H1 (cell line): Measurements from ENCODE around the gene ZNRF3. TPM values are rescaled to one million over a fixed set of nuclear protein-coding genes. Genes with fewer than 3 reads are reported as not detected.
A peak's percentile ranks its signal among the peaks of the same experiment; 100 is the strongest.

ENCODE experiments used
- CTCF ChIA-PET: fragments of 300-600 bp; sonication (Branson Sonifier 250); formaldehyde crosslinking; loops from one replicate; lab custom pipeline; 2021; ENCODE audit not compliant: partially characterized antibody; lab: Charles Lee
- POLR2A ChIA-PET: fragments of 300-600 bp; sonication (Branson Sonifier 250); formaldehyde crosslinking; loops from one replicate; lab custom pipeline; 2021; ENCODE audit warnings: inconsistent platforms; ENCODE audit not compliant: partially characterized antibody; lab: Charles Lee
- DNase-seq, 2 experiments: peaks; one replicate each; pipeline versions ENCODE4 v3.0.0 to v3.0.0-alpha.2; 2010 to 2022; ENCODE audit warnings: low spot score in 2 of 2, low read depth in 1 of 2, mixed read lengths in 1 of 2
- FAIRE-seq: peaks from 2 replicates; lab custom pipeline; 2011; peaks lifted over from hg19 to GRCh38; lab: Jason Lieb, UNC
- H2AFZ ChIP-seq: 2 replicates; pipeline ENCODE4 v1.8.1; 2012; ENCODE audit warnings: low read length, inconsistent platforms
- H2AK5ac ChIP-seq: 2 replicates; pipeline ENCODE4 v1.6.1; 2013; ENCODE audit warnings: low read depth, low read length
- H2BK120ac ChIP-seq: replicated peaks from 2 replicates; pipeline ENCODE3; 2013; ENCODE audit warnings: low read depth, low read length, inconsistent platforms
- H2BK12ac ChIP-seq: 2 replicates; pipeline ENCODE4 v1.6.1; 2013; ENCODE audit warnings: low read depth, low read length
- H2BK15ac ChIP-seq: 2 replicates; pipeline ENCODE4 v1.6.1; 2013; ENCODE audit warnings: low read length
- H2BK20ac ChIP-seq: 2 replicates; pipeline ENCODE4 v1.6.1; 2013; ENCODE audit warnings: low read length
- H2BK5ac ChIP-seq: 2 replicates; pipeline ENCODE4 v1.6.1; 2013; ENCODE audit warnings: low read depth, low read length
- H3K14ac ChIP-seq: 2 replicates; pipeline ENCODE4 v1.6.1; 2013; ENCODE audit warnings: inconsistent platforms; ENCODE audit not compliant: insufficient read length
- H3K18ac ChIP-seq: 2 replicates; pipeline ENCODE4 v1.6.1; 2013; ENCODE audit warnings: low read length; ENCODE audit errors: extremely low read depth
- H3K23ac ChIP-seq: 2 replicates; pipeline ENCODE4 v1.6.1; 2013; ENCODE audit warnings: inconsistent platforms; ENCODE audit not compliant: insufficient read length
- H3K23me2 ChIP-seq: 2 replicates; pipeline ENCODE4 v1.6.1; 2013; ENCODE audit warnings: low read depth, low read length
- H3K27ac ChIP-seq: 2 replicates; pipeline ENCODE4 v1.6.1; 2011; ENCODE audit warnings: low read depth, low read length, inconsistent platforms
- H3K27me3 ChIP-seq, 4 experiments: replicated peaks in 1 of 4; 1 replicate in 1 of 4; 2 replicates in 3 of 4; pipeline versions ENCODE4 v1.6.1 to v1.8.1; 2011 to 2013; ENCODE audit warnings: low read length in 3 of 4, mild to moderate bottlenecking in 3 of 4, inconsistent platforms in 2 of 4, mixed read lengths in 2 of 4, moderate library complexity in 1 of 4; ENCODE audit not compliant: control insufficient read depth in 3 of 4, insufficient read depth in 3 of 4; ENCODE audit errors: extremely low read depth in 1 of 4
- H3K36me3 ChIP-seq, 4 experiments: 2 replicates each; pipeline versions ENCODE4 v1.6.1 to v1.8.1; 2011 to 2013; ENCODE audit warnings: mild to moderate bottlenecking in 4 of 4, low read length in 3 of 4, moderate library complexity in 2 of 4, control low read depth in 1 of 4, inconsistent platforms in 1 of 4; ENCODE audit not compliant: insufficient read depth in 4 of 4, control insufficient read depth in 2 of 4
- H3K4ac ChIP-seq: replicated peaks from 2 replicates; pipeline ENCODE3; 2013; ENCODE audit warnings: low read length, low read depth, mixed read lengths, inconsistent platforms; ENCODE audit not compliant: insufficient read length
- H3K4me1 ChIP-seq, 4 experiments: replicated peaks in 1 of 4; 1 replicate in 1 of 4; 2 replicates in 3 of 4; pipeline versions ENCODE4 v1.6.1 to v1.8.1; 2011 to 2013; ENCODE audit warnings: low read length in 3 of 4, inconsistent platforms in 2 of 4, mixed read lengths in 1 of 4; ENCODE audit not compliant: insufficient read depth in 4 of 4, control insufficient read depth in 3 of 4
- H3K4me2 ChIP-seq, 2 experiments: 2 replicates each; pipeline versions ENCODE4 v1.6.1 to v1.8.1; 2011 to 2013; ENCODE audit warnings: low read depth in 2 of 2, low read length in 2 of 2, control low read depth in 1 of 2, inconsistent platforms in 1 of 2, mild to moderate bottlenecking in 1 of 2; ENCODE audit not compliant: insufficient read depth in 1 of 2
- H3K4me3 ChIP-seq, 4 experiments: fragments of 200-600, 300-600 bp in 1 of 4; sonication (generic), shearing (Covaris generic), sonication (Bioruptor Twin) in 1 of 4; 2 replicates each; pipeline versions ENCODE4 v1.5.1 to v1.8.1; 2011 to 2016; ENCODE audit warnings: low read length in 4 of 4, low read depth in 3 of 4, control low read depth in 2 of 4, inconsistent platforms in 2 of 4, mild to moderate bottlenecking in 2 of 4, mixed read lengths in 1 of 4, moderate library complexity in 1 of 4; ENCODE audit not compliant: insufficient read depth in 2 of 4; ENCODE audit errors: extremely low read depth in 1 of 4
- H3K56ac ChIP-seq: replicated peaks from 2 replicates; pipeline ENCODE3; 2013; ENCODE audit warnings: low read depth, mild to moderate bottlenecking, mixed read lengths, low read length, inconsistent platforms; ENCODE audit not compliant: insufficient read length
- H3K79me1 ChIP-seq: 2 replicates; pipeline ENCODE4 v1.6.1; 2013; ENCODE audit warnings: low read depth, low read length, control low read depth
- H3K79me2 ChIP-seq, 2 experiments: 2 replicates each; pipeline versions ENCODE4 v1.6.1 to v1.8.1; 2012 to 2013; ENCODE audit warnings: low read length in 2 of 2, mild to moderate bottlenecking in 2 of 2, inconsistent platforms in 1 of 2; ENCODE audit not compliant: insufficient read depth in 2 of 2, control insufficient read depth in 1 of 2
- H3K9ac ChIP-seq, 4 experiments: replicated peaks in 1 of 4; 1 replicate in 1 of 4; 2 replicates in 3 of 4; pipeline versions ENCODE4 v1.6.1 to v1.8.1; 2011 to 2013; ENCODE audit warnings: low read depth in 3 of 4, low read length in 3 of 4, control low read depth in 2 of 4, mild to moderate bottlenecking in 2 of 4, moderate library complexity in 2 of 4, inconsistent platforms in 1 of 4; ENCODE audit errors: extremely low read depth in 1 of 4
- H3K9me3 ChIP-seq, 2 experiments: 2 replicates each; pipeline versions ENCODE4 v1.6.1 to v1.8.1; 2012 to 2013; ENCODE audit warnings: mild to moderate bottlenecking in 2 of 2, moderate library complexity in 2 of 2, control low read depth in 1 of 2, inconsistent platforms in 1 of 2, low read depth in 1 of 2, low read length in 1 of 2, mixed read lengths in 1 of 2; ENCODE audit not compliant: insufficient read depth in 2 of 2
- H4K20me1 ChIP-seq, 2 experiments: replicated peaks in 1 of 2; 2 replicates each; pipeline versions ENCODE3 to v1.8.1; 2011 to 2013; ENCODE audit warnings: inconsistent platforms in 2 of 2, low read length in 2 of 2, mild to moderate bottlenecking in 1 of 2; ENCODE audit not compliant: insufficient read depth in 2 of 2, control insufficient read depth in 1 of 2
- H4K5ac ChIP-seq: 2 replicates; pipeline ENCODE4 v1.6.1; 2013; ENCODE audit warnings: low read length, low read depth, mixed read lengths, inconsistent platforms; ENCODE audit not compliant: insufficient read length
- H4K8ac ChIP-seq: 2 replicates; pipeline ENCODE4 v1.8.0; 2013; ENCODE audit warnings: mild to moderate bottlenecking, moderate library complexity, low read length, inconsistent platforms; ENCODE audit not compliant: insufficient read depth; ENCODE audit errors: extremely low read depth
- H4K91ac ChIP-seq: replicated peaks from 2 replicates; pipeline ENCODE3; 2013; ENCODE audit warnings: low read length, mixed read lengths, inconsistent platforms; ENCODE audit not compliant: insufficient read length
- BACH1 ChIP-seq: IDR thresholded peaks from 2 replicates; pipeline ENCODE4 v1.6.1; 2012; ENCODE audit warnings: low read length, improper control_type of control experiment
- BCL11A ChIP-seq, 2 experiments: IDR thresholded peaks; one replicate each; pipeline ENCODE4 v1.6.1; 2011; ENCODE audit warnings: low read depth in 2 of 2, low read length in 2 of 2, mild to moderate bottlenecking in 2 of 2
- HDAC6 ChIP-seq: IDR thresholded peaks from one replicate; pipeline ENCODE4 v1.7.1; 2012; ENCODE audit warnings: low read depth, mild to moderate bottlenecking, inconsistent platforms, low read length, moderate library complexity
- KDM1A ChIP-seq: fragments of 200-600, 300-600 bp; sonication (generic); IDR thresholded peaks from 2 replicates; pipeline ENCODE4 v1.7.1; 2016; ENCODE audit warnings: mild to moderate bottlenecking, low read length, borderline replicate concordance
- KDM4A ChIP-seq: IDR thresholded peaks from one replicate; pipeline ENCODE4 v1.7.1; 2012; ENCODE audit warnings: low read depth, mild to moderate bottlenecking, moderate library complexity, low read length, inconsistent platforms; ENCODE audit not compliant: severe bottlenecking
- KDM5A ChIP-seq: fragments of 200-600 bp; IDR thresholded peaks from 2 replicates; pipeline ENCODE4 v1.7.1; 2012; ENCODE audit warnings: mild to moderate bottlenecking, low read length, inconsistent platforms, mixed read lengths
- NRF1 ChIP-seq: IDR thresholded peaks from 2 replicates; pipeline ENCODE4 v1.6.1; 2011; ENCODE audit warnings: mild to moderate bottlenecking, low read depth, low read length, improper control_type of control experiment
- POLR2AphosphoS5 ChIP-seq: IDR thresholded peaks from 2 replicates; pipeline ENCODE4 v1.6.1; 2011; ENCODE audit warnings: low read depth, low read length
- POU5F1 ChIP-seq: IDR thresholded peaks from 2 replicates; pipeline ENCODE4 v1.6.1; 2011; ENCODE audit warnings: low read depth, mild to moderate bottlenecking, low read length, moderate library complexity
- SIN3A ChIP-seq, 2 experiments: IDR thresholded peaks in 1 of 2; conservative IDR thresholded peaks in 1 of 2; 2 replicates each; pipeline ENCODE4 v1.6.1; 2011 to 2012; ENCODE audit warnings: low read length in 2 of 2, improper control_type of control experiment in 1 of 2, low read depth in 1 of 2, mild to moderate bottlenecking in 1 of 2
- SP2 ChIP-seq: IDR thresholded peaks from 2 replicates; pipeline ENCODE4 v1.6.1; 2012; ENCODE audit warnings: mild to moderate bottlenecking, low read length, inconsistent platforms
- TCF12 ChIP-seq: IDR thresholded peaks from 2 replicates; pipeline ENCODE4 v1.6.1; 2011; ENCODE audit warnings: low read depth, mild to moderate bottlenecking, low read length
- ZNF274 ChIP-seq: IDR thresholded peaks from 2 replicates; pipeline ENCODE4 v1.7.0; 2012; ENCODE audit warnings: low read length, borderline replicate concordance; ENCODE audit errors: extremely low read depth
- WGBS, 2 experiments: shearing (Covaris generic) in 1 of 2; methylation state at CpG; one replicate each; pipeline versions ENCODE4 v1.1.6 to v1.1.7; 2013 to 2015; ENCODE audit warnings: low lambda C conversion rate in 2 of 2, mixed read lengths in 2 of 2, inconsistent platforms in 1 of 2, low coverage in 1 of 2, missing lambda C conversion rate in 1 of 2; ENCODE audit not compliant: insufficient replicate concordance in 2 of 2, insufficient coverage in 1 of 2, insufficient read length in 1 of 2; ENCODE audit errors: extremely low coverage in 1 of 2, missing lambda C conversion rate in 1 of 2; 5-methylcytosine and 5-hydroxymethylcytosine counted together
- polyA plus RNA-seq, 7 experiments: library from polyadenylated mRNA; depleted of rRNA in 3 of 7; stranded (reverse) in 5 of 7; unstranded in 2 of 7; fragments of >200 nt in 5 of 7; fragments of 200-250 nt in 2 of 7; gene quantifications; 1 replicate in 5 of 7; 2 replicates in 1 of 7; 4 replicates in 1 of 7; pipeline versions ENCODE4 v1.2.1 to v1.2.3, GENCODE V29; 2011 to 2013; ENCODE audit warnings: missing spikeins in 2 of 7, mixed read lengths in 2 of 7
- total RNA-seq: library from RNA; stranded (reverse); fragmentation: NEBNext Ultra II Directional; extraction: Animal tissue kit (Norgen Biotek cat#: 25700); gene quantifications from 2 replicates; pipeline ENCODE4 v1.2.1, GENCODE V29; 2021
- TF ChIP-seq, protein P1 (sequence below): IDR thresholded peaks from 2 replicates; pipeline ENCODE4 v1.6.1; 2011; ENCODE audit warnings: low read depth, mild to moderate bottlenecking, low read length; ENCODE audit not compliant: insufficient read depth

Gene ZNRF3
- total and polyA plus RNA-seq, 2 of the 8 experiments (the other 6 are each of a cell fraction or from before 2014, with no cell fraction given) = 14.1 to 21.7 TPM

DNA sequence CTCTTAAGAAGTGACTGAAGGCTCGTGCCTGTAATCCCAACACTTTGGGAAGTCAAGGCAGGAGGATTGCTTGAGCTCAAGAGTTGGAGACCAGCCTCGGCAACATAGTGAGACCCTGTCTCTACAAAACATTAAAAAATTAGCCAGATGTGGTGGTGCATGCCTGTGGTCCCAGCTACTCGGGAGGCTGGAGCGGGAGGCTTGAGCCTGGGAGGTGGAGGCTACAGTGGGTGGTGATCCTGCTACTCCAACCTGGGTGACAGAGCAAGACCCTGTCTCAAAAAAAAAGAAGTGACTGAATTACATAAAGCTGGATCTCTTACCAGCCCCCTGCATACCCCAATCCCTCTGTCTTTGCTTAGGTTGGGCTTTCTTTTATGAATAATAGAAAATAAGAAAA is 120.2 kb downstream of the ZNRF3 start:
- H3K23ac ChIP-seq = no peak overlapping the region
- no peak overlapping the region for H2BK120ac ChIP-seq
- H3K18ac ChIP-seq = no peak overlapping the region
- no peaks in the 10 kb centered on the region for H3K27me3 ChIP-seq
- H3K4ac ChIP-seq = no peak overlapping the region
- 0 out of 2 replicates have a peak overlapping the region, but pooled peaks have one; percentile 68 for H2BK12ac ChIP-seq
- H3K56ac ChIP-seq = no peak overlapping the region
- H3K14ac ChIP-seq = no peak overlapping the region
- H3K27ac ChIP-seq = no peak overlapping the region
- H4K8ac ChIP-seq = no peak overlapping the region; the same call in 1 of the 2 replicates
- TF ChIP-seq POU5F1 (no peak), ZNF274 (no peak), NRF1 (no peak), BCL11A (IDR thresholded peaks at IDR 0.05; ENCODE audit: low read depth in 2 of 2, low read length in 2 of 2) (no peak), HDAC6 (no peak), BACH1 (no peak), SIN3A (conservative IDR thresholded peaks at IDR 0.05 in 1 of 2, IDR thresholded peaks at IDR 0.05 in 1 of 2; ENCODE audit: low read depth in 1 of 2, low read length in 2 of 2) (no peak), TCF12 (no peak), KDM5A (no peak), POLR2AphosphoS5 (no peak), KDM4A (no peak), SP2 (no peak), KDM1A (no peak)
- TF ChIP-seq, protein P1, sequence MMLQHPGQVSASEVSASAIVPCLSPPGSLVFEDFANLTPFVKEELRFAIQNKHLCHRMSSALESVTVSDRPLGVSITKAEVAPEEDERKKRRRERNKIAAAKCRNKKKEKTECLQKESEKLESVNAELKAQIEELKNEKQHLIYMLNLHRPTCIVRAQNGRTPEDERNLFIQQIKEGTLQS = no peak
- CTCF ChIA-PET = interaction anchor here (0.8 kb wide), 1 partner anchor 76 kb away, joined by 4 read pairs; no protein-coding TSS in a partner anchor
- no peak overlapping the region; a peak in 1 of 8 replicates for H3K4me3 ChIP-seq
- H3K79me2 ChIP-seq = peaks cover 0 to 36% of the 10 kb centered on the region in 2 experiments; a peak in 3 of 4 replicates
- H3K4me1 ChIP-seq = peaks cover 16 to 33% (median 20%) of the 10 kb centered on the region in 4 experiments
- FAIRE-seq = no peak
- no peak overlapping the region for H4K91ac ChIP-seq
- DNase-seq = no peak
- POLR2A ChIA-PET = interaction anchor here (1.1 to 2.8 kb wide), 4 partner anchors 11 to 107 kb away, joined by 3 to 16 read pairs (median 4); no protein-coding TSS in a partner anchor
- no peaks in the 10 kb centered on the region for H4K20me1 ChIP-seq
- no peak overlapping the region for H2BK20ac ChIP-seq
- no peaks in the 10 kb centered on the region for H3K9me3 ChIP-seq
- H2BK15ac ChIP-seq = no peak overlapping the region
- no peak overlapping the region for H2AFZ ChIP-seq
- H2BK5ac ChIP-seq = no peak overlapping the region
- H3K36me3 ChIP-seq = no peaks in the 10 kb centered on the region
- H3K79me1 ChIP-seq = no peaks in the 10 kb centered on the region; the same call in 1 of the 2 replicates
- no peak overlapping the region for H3K9ac ChIP-seq
- peaks cover 3% of the 10 kb centered on the region; the same call in 1 of the 2 replicates for H3K23me2 ChIP-seq
- no peak overlapping the region for H2AK5ac ChIP-seq
- 93% methylated on average over 4 of the region's 4 CpGs; no CpG with 5 or more reads in 1 of the 2 experiments for WGBS, 2 experiments
- H3K4me2 ChIP-seq = peak overlapping the region; percentile 61 to 65; a peak in 2 of 4 replicates
- no peak overlapping the region for H4K5ac ChIP-seq
